IMR-90 (cell line): ENCODE measurements around the gene ROMO1. TPM values are rescaled to one million over a fixed set of nuclear protein-coding genes. Genes with fewer than 3 reads are reported as not detected.

Experiments used
- ATAC-seq: fragments of 200-7000 bp; cut with Tn5 transposase; 2 replicates; pipeline ENCODE4 v1.9.1; 2020; ENCODE audit warnings: low read depth, mild to moderate bottlenecking, moderate library complexity
- BruUV-seq: library from RNA; stranded (reverse); fragments of 400-500 nt; replicated peaks from 2 replicates; lab custom pipeline; 2021; lab: Mats Ljungman, UMichigan
- CTCF ChIA-PET: fragments of 300-600 bp; formaldehyde crosslinking; extraction: SDS; loops from one replicate; lab custom pipeline; 2021; ENCODE audit warnings: antibody characterized with exemption; lab: Yijun Ruan, JAX
- POLR2A ChIA-PET: fragments of 300-600 bp; sonication (Branson Sonifier 250); formaldehyde crosslinking; loops from one replicate; lab custom pipeline; 2022; ENCODE audit warnings: antibody characterized with exemption; ENCODE audit not compliant: unreplicated experiment; lab: Charles Lee
- DNase-seq: peaks from one replicate; pipeline ENCODE4 v3.0.0; 2013
- H2AFZ ChIP-seq: replicated peaks from 2 replicates; pipeline ENCODE3; 2013; ENCODE audit warnings: low read length, mild to moderate bottlenecking; ENCODE audit not compliant: poor library complexity
- H2AK5ac ChIP-seq: 2 replicates; pipeline ENCODE4 v1.6.1; 2013; ENCODE audit warnings: low read depth, low read length, inconsistent platforms
- H2AK9ac ChIP-seq: replicated peaks from 2 replicates; pipeline ENCODE3; 2013; ENCODE audit warnings: mild to moderate bottlenecking, low read depth, low read length, moderate library complexity; ENCODE audit not compliant: poor library complexity
- H2BK120ac ChIP-seq: 2 replicates; pipeline ENCODE4 v1.6.1; 2013; ENCODE audit warnings: low read depth, low read length, inconsistent platforms
- H2BK15ac ChIP-seq: 3 replicates; pipeline ENCODE4 v1.6.1; 2013; ENCODE audit warnings: low read depth, low read length, inconsistent platforms
- H2BK20ac ChIP-seq: 2 replicates; pipeline ENCODE4 v1.6.1; 2013; ENCODE audit warnings: low read depth, mild to moderate bottlenecking, inconsistent platforms, low read length, moderate library complexity
- H2BK5ac ChIP-seq: 2 replicates; pipeline ENCODE4 v1.6.1; 2013; ENCODE audit warnings: mild to moderate bottlenecking, low read depth, low read length, inconsistent platforms; ENCODE audit not compliant: poor library complexity, severe bottlenecking
- H3K14ac ChIP-seq: replicated peaks from 2 replicates; pipeline ENCODE4 v1.6.1; 2013; ENCODE audit warnings: low read depth, low read length, inconsistent platforms
- H3K18ac ChIP-seq: 2 replicates; pipeline ENCODE4 v1.6.1; 2013; ENCODE audit warnings: low read depth, low read length, control low read depth
- H3K23ac ChIP-seq: 2 replicates; pipeline ENCODE4 v1.6.1; 2013; ENCODE audit warnings: low read depth, low read length, inconsistent platforms
- H3K27ac ChIP-seq: 2 replicates; pipeline ENCODE4 v1.5.1; 2013; ENCODE audit warnings: mild to moderate bottlenecking, control low read depth, low read length; ENCODE audit not compliant: insufficient read depth
- H3K27me3 ChIP-seq: 2 replicates; pipeline ENCODE4 v1.6.1; 2013; ENCODE audit warnings: low read length; ENCODE audit not compliant: control insufficient read depth, insufficient read depth
- H3K36me3 ChIP-seq: 2 replicates; pipeline ENCODE4 v1.6.1; 2013; ENCODE audit warnings: low read length, mixed read lengths; ENCODE audit not compliant: control insufficient read depth, insufficient read depth
- H3K4ac ChIP-seq: 2 replicates; pipeline ENCODE4 v1.6.1; 2013; ENCODE audit warnings: low read depth, low read length, inconsistent platforms
- H3K4me1 ChIP-seq: 2 replicates; pipeline ENCODE4 v1.6.1; 2013; ENCODE audit warnings: low read length, mixed read lengths; ENCODE audit not compliant: control insufficient read depth, insufficient read depth
- H3K4me2 ChIP-seq: 2 replicates; pipeline ENCODE4 v1.6.1; 2013; ENCODE audit warnings: low read depth, mild to moderate bottlenecking, control low read depth, low read length, moderate library complexity
- H3K4me3 ChIP-seq: 2 replicates; pipeline ENCODE4 v1.5.1; 2013; ENCODE audit warnings: low read depth, mild to moderate bottlenecking, control low read depth, low read length, moderate library complexity; ENCODE audit not compliant: insufficient read depth
- H3K56ac ChIP-seq: 2 replicates; pipeline ENCODE4 v1.6.1; 2013; ENCODE audit warnings: low read length, inconsistent platforms; ENCODE audit not compliant: insufficient read depth; ENCODE audit errors: extremely low read depth
- H3K79me1 ChIP-seq, 2 experiments: 2 replicates each; pipeline ENCODE4 v1.6.1; 2013; ENCODE audit warnings: low read length in 2 of 2, inconsistent platforms in 1 of 2, low read depth in 1 of 2
- H3K9ac ChIP-seq: 2 replicates; pipeline ENCODE4 v1.6.1; 2013; ENCODE audit warnings: low read depth, low read length, control low read depth
- H3K9me1 ChIP-seq: 2 replicates; pipeline ENCODE4 v1.6.1; 2013; ENCODE audit warnings: low read length, inconsistent platforms; ENCODE audit not compliant: insufficient read depth
- H3K9me3 ChIP-seq: 2 replicates; pipeline ENCODE4 v1.6.1; 2013; ENCODE audit warnings: low read length; ENCODE audit not compliant: control insufficient read depth, insufficient read depth
- H4K20me1 ChIP-seq: 2 replicates; pipeline ENCODE4 v1.6.1; 2013; ENCODE audit warnings: low read length, inconsistent platforms; ENCODE audit not compliant: insufficient read depth
- H4K5ac ChIP-seq: 2 replicates; pipeline ENCODE4 v1.6.1; 2013; ENCODE audit warnings: mild to moderate bottlenecking, low read depth, low read length, control low read depth
- H4K8ac ChIP-seq, 2 experiments: 2 replicates each; pipeline ENCODE4 v1.6.1; 2013; ENCODE audit warnings: low read depth in 2 of 2, low read length in 2 of 2, control low read depth in 1 of 2, inconsistent platforms in 1 of 2
- H4K91ac ChIP-seq: 2 replicates; pipeline ENCODE4 v1.6.1; 2013; ENCODE audit warnings: low read depth, low read length, inconsistent platforms; ENCODE audit not compliant: insufficient read depth
- BHLHE40 ChIP-seq: fragments of 150-350 bp; IDR thresholded peaks from 2 replicates; pipeline ENCODE4 v1.6.1; 2016; ENCODE audit warnings: mild to moderate bottlenecking, low read depth, low read length
- CEBPB ChIP-seq: IDR thresholded peaks from 2 replicates; pipeline ENCODE4 v1.6.1; 2012; ENCODE audit warnings: low read depth, low read length, improper control_type of control experiment
- CHD1 ChIP-seq: IDR thresholded peaks from 2 replicates; pipeline ENCODE4 v1.6.1; 2012; ENCODE audit warnings: low read depth, low read length, improper control_type of control experiment
- FOS ChIP-seq: fragments of 150-350 bp; IDR thresholded peaks from 2 replicates; pipeline ENCODE4 v1.6.1; 2016; ENCODE audit warnings: low read depth, low read length
- MAFK ChIP-seq: IDR thresholded peaks from 2 replicates; pipeline ENCODE4 v1.6.1; 2012; ENCODE audit warnings: low read depth, low read length, improper control_type of control experiment
- MAZ ChIP-seq: IDR thresholded peaks from 2 replicates; pipeline ENCODE4 v1.6.1; 2012; ENCODE audit warnings: low read depth, mild to moderate bottlenecking, low read length, improper control_type of control experiment, moderate library complexity, borderline replicate concordance
- NFE2L2 ChIP-seq: fragments of 150-350 bp; IDR thresholded peaks from 2 replicates; pipeline ENCODE4 v1.6.1; 2016; ENCODE audit warnings: low read depth, mild to moderate bottlenecking, low read length
- RAD21 ChIP-seq: IDR thresholded peaks from 2 replicates; pipeline ENCODE4 v1.6.1; 2012; ENCODE audit warnings: low read length, improper control_type of control experiment
- RCOR1 ChIP-seq: IDR thresholded peaks from 2 replicates; pipeline ENCODE4 v1.6.1; 2012; ENCODE audit warnings: mild to moderate bottlenecking, low read length, improper control_type of control experiment; ENCODE audit not compliant: insufficient replicate concordance
- RFX5 ChIP-seq: IDR thresholded peaks from 2 replicates; pipeline ENCODE4 v1.8.0; 2012; ENCODE audit warnings: low read depth, mild to moderate bottlenecking, low read length, moderate library complexity
- SMC3 ChIP-seq: fragments of 150-350 bp; IDR thresholded peaks from 2 replicates; pipeline ENCODE4 v1.6.1; 2016; ENCODE audit warnings: low read depth, mild to moderate bottlenecking, antibody characterized with exemption, low read length, moderate library complexity
- WGBS, 2 experiments: methylation state at CpG; one replicate each; pipeline versions ENCODE4 v1.1.5 to v1.1.7; 2013; ENCODE audit warnings: missing lambda C conversion rate in 2 of 2; ENCODE audit not compliant: insufficient read length in 1 of 2; ENCODE audit errors: extremely low coverage in 2 of 2; 5-methylcytosine and 5-hydroxymethylcytosine counted together
- dilution Hi-C: fragments of 300-500 bp; cut with HindIII; formaldehyde crosslinking; loops from one replicate; pipeline ENCODE4 v1.14.3; 2018; ENCODE audit warnings: low sequenced_read_pairs; ENCODE audit not compliant: unreplicated experiment
- in situ Hi-C: fragments of 300-500 bp; cut with MboI; formaldehyde crosslinking; loops from 3 replicates; pipeline ENCODE4 v1.14.3; 2019; ENCODE audit warnings: low sequenced_read_pairs, inconsistent platforms, mixed read lengths
- intact Hi-C: fragments of 100-400 bp; cut with micrococcal nuclease; formaldehyde crosslinking; loops from 2 replicates; pipeline ENCODE4 v1.10.0; 2022
- polyA plus RNA-seq, 3 experiments: library from polyadenylated mRNA; depleted of rRNA; stranded (reverse); fragments of >200 nt; gene quantifications; 2 replicates each; pipeline ENCODE4 v1.2.3, GENCODE V29; 2012; ENCODE audit warnings: low replicate concordance in 1 of 3
- total RNA-seq: library from RNA; depleted of rRNA; stranded (reverse); fragments of >200 nt; gene quantifications from 2 replicates; pipeline ENCODE4 v1.2.3, GENCODE V29; 2012
- TF ChIP-seq, protein P1 (sequence below): fragments of 150-350 bp; IDR thresholded peaks from 2 replicates; pipeline ENCODE4 v1.6.1; 2017; ENCODE audit warnings: mild to moderate bottlenecking, antibody characterized with exemption, low read length, low read depth
- TF ChIP-seq, protein P2 (sequence below): fragments of 150-350 bp; IDR thresholded peaks from 2 replicates; pipeline ENCODE4 v1.6.1; 2016; ENCODE audit warnings: low read depth, mild to moderate bottlenecking, low read length, moderate library complexity, borderline replicate concordance
- TF ChIP-seq, protein P3 (sequence below): conservative IDR thresholded peaks from 2 replicates; pipeline ENCODE4 v1.5.1; 2012; ENCODE audit warnings: mild to moderate bottlenecking, low read depth, low read length, improper control_type of control experiment

Gene ROMO1
- total and polyA plus RNA-seq, 2 of the 4 experiments (the other 2 are of a cell fraction): 223 to 555 TPM

DNA sequence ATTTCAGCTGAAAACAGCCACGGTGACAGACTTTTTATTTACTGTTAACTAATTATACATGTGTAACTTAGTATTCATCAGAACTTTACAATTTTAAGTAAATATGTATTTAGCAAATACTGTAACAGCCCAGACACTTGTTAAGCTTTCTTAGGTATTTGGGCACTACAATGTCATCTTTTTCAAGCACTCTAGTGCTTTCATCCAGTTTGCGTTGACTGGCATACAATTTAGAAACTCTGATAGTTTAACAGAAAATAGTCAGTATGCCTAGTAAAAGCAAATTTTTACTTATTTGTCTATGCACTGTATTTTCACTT lies 32.2 kb downstream of the ROMO1 start:
- H3K27ac ChIP-seq: no peak overlapping the region
- CTCF ChIA-PET: no interaction called here
- no peak overlapping the region for H3K14ac ChIP-seq
- no peaks in the 10 kb centered on the region for H3K9me3 ChIP-seq
- POLR2A ChIA-PET: no interaction called here
- no peak overlapping the region for H4K91ac ChIP-seq
- no peak overlapping the region for H2AFZ ChIP-seq
- H3K4ac ChIP-seq: no peak overlapping the region
- H3K36me3 ChIP-seq: peaks cover 69% of the 10 kb centered on the region
- no peak overlapping the region for H3K4me3 ChIP-seq
- H3K23ac ChIP-seq: no peak overlapping the region
- no peak overlapping the region for H2BK120ac ChIP-seq
- no peaks in the 10 kb centered on the region for H3K27me3 ChIP-seq
- H3K9ac ChIP-seq: no peak overlapping the region
- H2BK5ac ChIP-seq: no peak overlapping the region
- DNase-seq (no peak), ATAC-seq (no peak)
- no peak overlapping the region for H2BK15ac ChIP-seq
- dilution Hi-C loops: no loop called here
- no peak overlapping the region for H3K18ac ChIP-seq
- no peak overlapping the region for H2AK5ac ChIP-seq
- H4K8ac ChIP-seq: no peak overlapping the region
- BruUV-seq: no TSS peak
- H4K5ac ChIP-seq: no peak overlapping the region
- TF ChIP-seq BHLHE40 (no peak), FOS (no peak), SMC3 (no peak), CEBPB (no peak), CHD1 (no peak), RFX5 (no peak), MAZ (no peak), RAD21 (no peak), NFE2L2 (no peak), MAFK (no peak), RCOR1 (no peak)
- TF ChIP-seq, protein P1, sequence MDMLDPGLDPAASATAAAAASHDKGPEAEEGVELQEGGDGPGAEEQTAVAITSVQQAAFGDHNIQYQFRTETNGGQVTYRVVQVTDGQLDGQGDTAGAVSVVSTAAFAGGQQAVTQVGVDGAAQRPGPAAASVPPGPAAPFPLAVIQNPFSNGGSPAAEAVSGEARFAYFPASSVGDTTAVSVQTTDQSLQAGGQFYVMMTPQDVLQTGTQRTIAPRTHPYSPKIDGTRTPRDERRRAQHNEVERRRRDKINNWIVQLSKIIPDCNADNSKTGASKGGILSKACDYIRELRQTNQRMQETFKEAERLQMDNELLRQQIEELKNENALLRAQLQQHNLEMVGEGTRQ: no peak
- TF ChIP-seq, protein P2, sequence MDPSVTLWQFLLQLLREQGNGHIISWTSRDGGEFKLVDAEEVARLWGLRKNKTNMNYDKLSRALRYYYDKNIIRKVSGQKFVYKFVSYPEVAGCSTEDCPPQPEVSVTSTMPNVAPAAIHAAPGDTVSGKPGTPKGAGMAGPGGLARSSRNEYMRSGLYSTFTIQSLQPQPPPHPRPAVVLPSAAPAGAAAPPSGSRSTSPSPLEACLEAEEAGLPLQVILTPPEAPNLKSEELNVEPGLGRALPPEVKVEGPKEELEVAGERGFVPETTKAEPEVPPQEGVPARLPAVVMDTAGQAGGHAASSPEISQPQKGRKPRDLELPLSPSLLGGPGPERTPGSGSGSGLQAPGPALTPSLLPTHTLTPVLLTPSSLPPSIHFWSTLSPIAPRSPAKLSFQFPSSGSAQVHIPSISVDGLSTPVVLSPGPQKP: no peak
- TF ChIP-seq, protein P3, sequence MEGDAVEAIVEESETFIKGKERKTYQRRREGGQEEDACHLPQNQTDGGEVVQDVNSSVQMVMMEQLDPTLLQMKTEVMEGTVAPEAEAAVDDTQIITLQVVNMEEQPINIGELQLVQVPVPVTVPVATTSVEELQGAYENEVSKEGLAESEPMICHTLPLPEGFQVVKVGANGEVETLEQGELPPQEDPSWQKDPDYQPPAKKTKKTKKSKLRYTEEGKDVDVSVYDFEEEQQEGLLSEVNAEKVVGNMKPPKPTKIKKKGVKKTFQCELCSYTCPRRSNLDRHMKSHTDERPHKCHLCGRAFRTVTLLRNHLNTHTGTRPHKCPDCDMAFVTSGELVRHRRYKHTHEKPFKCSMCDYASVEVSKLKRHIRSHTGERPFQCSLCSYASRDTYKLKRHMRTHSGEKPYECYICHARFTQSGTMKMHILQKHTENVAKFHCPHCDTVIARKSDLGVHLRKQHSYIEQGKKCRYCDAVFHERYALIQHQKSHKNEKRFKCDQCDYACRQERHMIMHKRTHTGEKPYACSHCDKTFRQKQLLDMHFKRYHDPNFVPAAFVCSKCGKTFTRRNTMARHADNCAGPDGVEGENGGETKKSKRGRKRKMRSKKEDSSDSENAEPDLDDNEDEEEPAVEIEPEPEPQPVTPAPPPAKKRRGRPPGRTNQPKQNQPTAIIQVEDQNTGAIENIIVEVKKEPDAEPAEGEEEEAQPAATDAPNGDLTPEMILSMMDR: no peak
- peaks cover 0 to 39% of the 10 kb centered on the region in 2 experiments; a peak in 3 of 4 replicates for H3K79me1 ChIP-seq
- no peak overlapping the region for H3K56ac ChIP-seq
- no CpG with 5 or more reads among the region's 2 CpGs for WGBS, 2 experiments
- no peak overlapping the region for H3K4me2 ChIP-seq
- intact Hi-C loops: no loop called here
- in situ Hi-C loops: no loop called here
- H3K4me1 ChIP-seq: 0 out of 2 replicates have a peak, but pooled peaks cover 2% of the 10 kb centered on the region
- no peaks in the 10 kb centered on the region; the same call in 1 of the 2 replicates for H3K9me1 ChIP-seq
- no peak overlapping the region for H2AK9ac ChIP-seq
- H4K20me1 ChIP-seq: peaks cover 96% of the 10 kb centered on the region
- no peak overlapping the region for H2BK20ac ChIP-seq
